LoVo (cell line): ENCODE data around the gene MMP28.

Source experiments
- DNase-seq: peaks from one replicate; pipeline ENCODE4 v3.0.0-alpha.2; 2016; ENCODE audit warnings: low spot score

Gene MMP28

DNA sequence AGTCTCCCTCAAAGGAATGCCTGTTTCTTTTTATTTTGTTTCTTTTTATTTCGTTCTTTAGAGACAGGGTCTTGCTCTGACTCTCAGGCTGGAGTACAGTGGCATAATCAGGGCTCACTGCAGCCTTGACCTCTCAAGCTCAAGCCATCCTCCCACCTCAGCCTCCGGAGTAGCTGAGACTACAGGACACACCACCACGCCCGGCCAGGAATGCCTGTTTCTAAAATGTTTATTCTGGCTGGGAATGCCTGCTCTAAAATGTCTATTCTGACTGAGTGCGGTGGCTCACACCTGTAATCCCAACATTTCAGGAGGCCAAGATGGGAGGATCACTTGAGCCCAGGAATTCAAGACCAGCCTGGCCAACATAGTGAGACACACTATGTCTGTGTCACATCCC lies 2.5 kb upstream of the MMP28 start:
- DNase-seq, result no peak

DNA sequence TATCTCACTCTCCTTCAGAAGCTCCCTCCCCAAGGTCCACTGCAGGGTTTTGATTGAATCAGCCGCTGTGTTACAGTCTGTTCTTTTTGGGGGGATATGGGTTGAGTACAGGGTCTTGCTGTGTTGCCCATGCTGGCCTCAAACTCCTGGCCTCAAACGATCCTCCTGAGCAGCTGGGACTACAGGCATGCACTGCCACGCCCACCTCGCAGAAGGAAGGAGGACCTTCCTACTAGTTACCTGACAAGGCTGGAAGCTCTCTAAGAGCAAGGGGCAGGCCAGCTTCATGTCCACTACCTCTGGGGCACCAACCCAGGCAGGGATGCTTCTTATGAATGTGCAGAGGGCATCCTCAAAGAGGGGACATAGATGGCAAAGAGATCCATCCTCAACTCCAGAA lies 1.9 kb upstream of the MMP28 start:
- no peak for DNase-seq

DNA sequence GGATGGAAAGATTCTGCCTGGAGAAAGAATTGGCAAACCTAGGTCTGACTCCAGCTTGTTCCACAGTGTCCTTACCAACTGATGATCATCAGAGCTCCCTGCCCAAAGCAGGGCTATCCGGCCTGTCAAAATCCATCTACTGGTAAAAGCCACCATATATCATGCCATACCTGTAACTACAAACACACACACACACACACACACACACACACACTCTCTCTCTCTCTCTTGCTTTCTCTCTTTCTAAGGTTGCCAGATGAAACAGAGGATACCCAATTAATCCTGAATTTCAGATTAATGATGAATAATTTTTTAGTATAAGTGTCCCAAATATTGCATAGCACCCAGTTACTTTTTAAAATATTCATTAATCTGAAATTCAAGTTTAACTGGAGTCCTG lies 1.5 kb upstream of the MMP28 start:
- DNase-seq, result no peak

DNA sequence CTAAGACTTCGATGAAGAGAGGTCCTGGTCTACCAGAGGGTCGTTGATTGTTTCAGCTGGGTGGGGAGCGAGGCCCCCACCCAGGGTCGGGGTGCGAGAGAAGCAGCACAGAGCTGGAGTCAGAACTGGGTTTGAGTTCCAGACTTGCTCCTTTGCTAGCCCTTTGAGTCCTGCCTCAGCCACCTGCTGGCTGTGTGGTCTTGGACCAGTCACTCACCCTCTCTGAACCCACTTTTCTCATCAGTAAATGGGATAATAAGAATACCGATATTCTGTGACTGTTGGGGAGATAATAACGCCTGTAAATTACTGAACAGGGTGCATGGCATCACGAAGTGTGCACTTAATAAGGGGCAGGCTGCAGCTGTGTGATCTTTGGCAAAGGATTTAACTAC lies 427 bp upstream of the MMP28 start:
- no peak for DNase-seq

DNA sequence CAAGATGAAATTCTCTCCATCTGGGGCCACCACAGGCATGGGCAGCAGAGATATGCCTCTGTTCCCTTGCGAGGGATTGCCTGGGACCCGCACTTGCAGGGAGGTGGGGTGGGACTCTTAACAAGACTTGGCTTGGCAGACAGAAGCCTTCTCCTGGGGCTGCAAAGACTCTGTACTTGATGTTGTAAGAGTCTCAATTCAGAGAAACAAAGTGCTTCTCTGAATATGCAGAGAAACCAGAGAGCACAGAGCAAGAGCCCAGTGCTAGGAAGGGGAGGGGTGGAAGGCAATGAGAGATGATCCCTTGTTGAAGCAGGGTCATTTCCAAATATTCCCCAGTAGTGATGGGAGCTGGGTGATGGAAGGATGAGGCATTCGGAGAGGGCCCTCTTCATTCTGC lies 2.2 kb downstream of the MMP28 start:
- no peak for DNase-seq

DNA sequence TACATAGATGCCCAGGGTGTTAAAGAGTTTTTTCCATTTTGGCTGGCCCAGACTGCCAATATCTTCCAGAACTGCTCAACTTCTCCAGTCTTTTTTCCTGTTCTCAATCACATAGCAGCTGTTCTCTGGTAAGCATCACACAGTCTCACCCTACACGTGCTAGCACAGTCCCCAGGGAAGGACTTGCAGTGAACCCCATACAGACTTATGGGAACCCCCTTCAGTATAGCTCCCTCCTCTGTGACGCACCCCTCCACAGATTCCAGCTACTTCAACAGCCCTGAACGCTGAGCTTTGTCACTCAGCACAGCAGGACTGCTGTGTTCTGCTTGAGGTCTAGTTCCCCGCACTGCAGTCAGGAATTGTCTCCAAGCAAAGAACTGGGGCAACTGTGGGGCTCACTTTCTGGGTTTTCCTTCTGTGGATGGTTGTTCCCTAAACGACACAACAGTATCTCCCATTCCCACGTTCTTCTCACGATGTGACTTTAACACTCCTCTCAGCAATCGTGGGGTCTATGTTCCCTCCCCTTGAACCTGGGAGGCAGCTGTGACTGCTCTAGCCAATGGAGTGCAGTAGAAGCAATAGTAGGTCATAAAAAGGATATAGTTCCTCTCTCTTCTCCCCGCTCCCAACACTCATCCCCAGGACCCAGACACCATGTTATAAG lies 3.6 kb downstream of the MMP28 start:
- DNase-seq, result no peak

DNA sequence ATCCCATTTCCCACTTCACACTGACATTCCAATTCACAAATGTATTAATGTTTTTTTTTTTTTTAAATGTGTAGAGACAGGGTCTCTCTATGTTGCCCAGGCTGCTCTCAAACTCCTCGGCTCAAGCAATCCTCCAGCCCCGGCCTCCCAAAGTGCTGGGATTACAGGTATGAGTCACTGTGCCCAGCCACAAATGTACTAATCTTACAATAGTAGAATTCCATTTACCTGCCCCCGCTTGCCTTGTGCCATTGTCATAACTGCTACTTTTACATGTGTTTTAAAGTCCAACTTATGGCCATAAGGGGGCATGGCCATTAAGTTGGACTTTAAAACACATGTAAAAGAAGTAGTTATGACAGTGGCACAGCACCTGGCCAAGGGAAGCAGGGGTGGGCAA lies 4.6 kb downstream of the MMP28 start:
- DNase-seq, result no peak

DNA sequence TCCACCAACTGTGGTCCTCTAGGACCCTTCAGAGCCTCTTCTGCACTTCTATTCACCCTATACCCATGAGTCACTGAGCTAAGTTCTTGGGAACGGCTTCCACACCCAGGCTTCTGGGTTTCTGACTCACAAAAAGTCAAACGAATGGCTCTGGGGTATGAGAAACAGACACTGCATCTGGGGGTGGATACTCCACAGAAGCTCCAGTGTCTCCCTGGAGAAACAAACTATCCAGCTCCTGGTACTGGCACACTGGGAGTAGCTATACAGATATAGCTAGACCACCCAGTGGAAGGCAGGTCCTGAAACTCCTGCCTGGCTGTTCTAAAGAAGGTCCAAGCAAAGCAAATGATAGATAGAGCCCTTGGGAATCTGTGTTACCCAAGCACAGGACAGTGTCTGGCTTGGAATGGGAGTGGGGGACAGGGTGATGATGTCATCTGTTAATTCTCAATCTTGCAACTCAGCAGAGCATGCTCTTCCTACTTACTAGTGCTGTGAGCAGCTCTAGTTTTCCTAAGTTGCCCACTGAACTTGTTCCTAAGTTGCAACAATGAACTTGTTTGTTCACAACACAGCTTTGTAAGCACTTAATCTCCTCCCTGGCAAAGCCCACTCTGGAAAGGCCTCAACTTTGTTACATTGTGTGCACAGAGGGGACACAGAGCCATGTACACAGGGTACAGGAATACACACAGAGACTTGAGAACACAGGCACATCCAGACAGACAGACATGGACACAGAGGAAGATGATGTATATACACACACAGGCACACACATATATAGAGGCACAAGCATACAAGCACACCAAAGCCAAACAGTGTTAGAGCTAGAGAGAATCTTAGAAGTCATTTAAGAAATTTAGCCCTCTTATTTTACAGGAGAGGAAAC lies 6.7 kb downstream of the MMP28 start:
- peak; percentile 71 for DNase-seq

DNA sequence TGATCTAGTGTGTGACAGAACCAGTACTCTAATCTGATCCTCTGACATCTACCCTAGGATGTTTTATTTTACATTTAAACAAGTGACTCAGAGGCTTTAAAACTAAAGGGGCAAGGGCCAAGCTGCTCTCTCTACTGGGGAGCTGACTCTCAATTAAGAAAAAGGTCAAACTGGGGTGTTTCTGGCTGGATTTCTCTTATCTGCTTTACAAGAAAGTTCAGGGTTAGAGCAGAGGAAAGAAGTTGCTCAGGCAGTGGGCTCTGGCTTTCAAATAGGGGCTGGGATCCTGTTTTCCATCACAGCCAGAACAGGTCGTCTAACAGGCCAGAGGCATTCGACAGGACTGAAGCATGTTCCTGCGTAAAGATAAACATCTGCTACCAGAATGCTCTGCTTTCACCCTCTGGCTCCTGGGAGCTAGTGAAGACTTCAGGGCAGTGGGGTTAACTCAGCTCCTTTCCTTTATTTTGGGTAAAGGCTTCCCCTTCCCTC lies 8.5 kb downstream of the MMP28 start:
- no peak for DNase-seq

DNA sequence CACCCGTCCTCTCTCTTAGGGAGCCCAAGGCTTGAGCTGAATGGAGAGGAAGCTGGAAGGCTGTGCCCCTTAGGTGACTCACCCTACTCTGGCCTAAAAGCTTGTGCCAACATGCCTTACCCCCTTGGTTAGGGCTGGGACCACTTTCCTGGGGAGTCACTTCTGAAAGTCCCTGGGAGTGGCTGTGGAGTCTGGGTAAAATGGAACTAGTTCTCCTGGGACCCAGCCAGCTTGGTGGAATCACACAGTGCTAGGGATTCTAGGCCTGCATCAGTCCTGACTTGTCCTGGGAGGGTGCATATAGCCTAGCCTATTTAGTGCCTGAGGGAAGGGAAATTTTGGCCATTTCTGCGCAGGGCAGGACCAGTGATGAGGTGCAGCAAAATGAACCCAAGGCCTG lies 10.5 kb downstream of the MMP28 start:
- no peak for DNase-seq

DNA sequence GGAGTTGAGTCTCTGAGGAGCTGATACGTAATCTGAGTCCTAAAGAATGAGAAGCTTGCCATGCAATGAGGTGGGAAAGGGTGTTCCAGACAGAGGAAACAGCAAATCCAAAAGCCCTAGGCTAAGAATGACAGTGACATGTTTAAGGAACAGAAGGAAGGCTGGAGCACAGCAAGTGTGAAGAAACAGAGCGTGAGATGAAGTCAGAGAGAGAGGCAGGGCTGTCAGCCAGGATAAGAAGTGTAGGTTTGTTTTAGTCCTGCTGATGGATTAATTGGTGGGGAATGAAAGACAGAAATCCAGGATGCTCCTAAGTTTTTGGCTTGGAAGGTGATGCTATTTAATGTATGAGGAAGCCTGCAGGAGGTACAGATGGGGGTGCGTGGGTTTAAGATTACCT lies 14.5 kb downstream of the MMP28 start:
- no peak for DNase-seq

DNA sequence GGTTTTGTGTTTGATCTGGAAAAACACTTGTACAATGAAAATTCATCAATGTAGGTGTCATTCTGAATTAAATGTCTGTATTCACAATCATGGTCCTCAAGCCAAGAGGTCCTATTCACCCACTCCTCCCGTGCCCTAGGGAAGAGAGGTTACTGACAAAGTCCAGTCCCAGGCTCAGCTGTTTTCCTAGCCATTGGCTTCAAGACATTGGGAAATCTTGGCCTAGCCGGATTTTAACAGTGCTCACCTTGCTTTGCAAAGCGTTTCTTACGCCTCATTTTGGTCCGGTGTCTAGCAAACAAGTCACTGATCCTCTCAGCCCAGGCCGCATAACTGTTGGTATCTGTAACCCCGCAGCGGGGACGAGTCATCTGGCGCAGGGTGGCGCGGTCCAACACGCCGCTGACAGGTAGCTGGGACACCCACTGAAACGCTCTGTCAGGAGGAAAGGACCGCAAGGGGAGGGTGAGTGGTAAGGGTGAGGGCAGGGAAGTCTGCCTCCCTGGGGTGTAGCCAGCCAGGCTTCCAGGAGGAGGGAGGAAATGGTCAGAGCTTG lies 16.7 kb downstream of the MMP28 start:
- DNase-seq, result no peak

DNA sequence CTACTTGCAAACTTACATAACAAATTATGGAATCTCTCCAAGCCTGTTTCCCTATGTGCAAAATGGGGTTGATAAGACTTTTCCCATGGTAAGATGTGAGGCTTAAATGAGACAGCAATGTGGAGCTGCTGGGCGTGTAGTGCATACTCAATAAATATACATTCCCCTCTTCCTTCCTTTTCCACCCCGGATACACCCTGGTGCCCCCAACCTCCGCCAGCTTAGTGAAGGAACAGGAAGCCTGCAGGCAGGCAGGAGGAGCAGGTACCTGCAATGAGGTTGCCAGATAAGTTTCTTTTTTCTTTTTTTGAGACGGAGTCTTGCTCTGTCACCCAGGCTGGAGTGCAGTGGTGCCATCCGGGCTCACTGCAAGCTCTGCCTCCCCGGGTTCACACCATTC lies 19.9 kb downstream of the MMP28 start:
- DNase-seq, result no peak

DNA sequence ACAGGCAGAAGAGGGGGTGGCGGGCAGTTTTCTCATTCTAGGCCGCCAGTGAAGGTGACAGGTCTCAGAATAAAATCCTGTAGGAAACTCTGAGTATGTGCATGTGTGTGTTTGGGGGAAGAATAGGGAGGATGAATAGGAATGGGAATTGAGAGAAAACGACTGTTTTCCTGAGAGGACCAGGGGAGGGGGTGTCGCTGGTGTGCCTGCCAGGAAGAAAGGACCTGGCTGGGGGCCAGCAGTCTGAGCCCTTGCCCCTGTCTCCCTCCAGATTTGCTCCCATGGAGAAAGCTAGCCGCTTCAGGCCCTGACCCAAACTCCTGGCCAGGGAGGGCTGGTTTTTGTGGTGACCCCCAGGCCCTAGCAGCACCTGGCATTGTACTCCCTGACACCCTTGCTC lies 20.4 kb downstream of the MMP28 start:
- no peak for DNase-seq

DNA sequence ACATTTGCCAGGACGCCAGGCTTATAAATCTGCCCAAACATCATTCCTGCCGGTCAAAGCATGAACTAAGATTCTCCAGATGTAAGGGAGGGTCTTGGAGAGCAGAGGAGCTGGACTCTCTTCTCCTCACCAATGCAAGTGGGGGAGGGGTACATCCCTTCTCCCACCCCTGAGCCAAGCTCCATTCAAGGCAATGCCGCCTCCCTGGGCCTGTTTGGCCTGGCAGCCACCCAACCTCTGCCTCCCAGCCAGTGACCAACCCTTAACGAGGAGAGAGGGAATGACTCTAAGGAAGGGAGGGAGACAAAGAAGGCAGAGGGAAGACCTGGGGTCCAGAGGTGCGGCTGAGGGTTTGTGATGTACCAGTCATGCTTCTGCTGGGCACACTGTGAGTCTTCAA lies 20.9 kb downstream of the MMP28 start:
- no peak for DNase-seq

DNA sequence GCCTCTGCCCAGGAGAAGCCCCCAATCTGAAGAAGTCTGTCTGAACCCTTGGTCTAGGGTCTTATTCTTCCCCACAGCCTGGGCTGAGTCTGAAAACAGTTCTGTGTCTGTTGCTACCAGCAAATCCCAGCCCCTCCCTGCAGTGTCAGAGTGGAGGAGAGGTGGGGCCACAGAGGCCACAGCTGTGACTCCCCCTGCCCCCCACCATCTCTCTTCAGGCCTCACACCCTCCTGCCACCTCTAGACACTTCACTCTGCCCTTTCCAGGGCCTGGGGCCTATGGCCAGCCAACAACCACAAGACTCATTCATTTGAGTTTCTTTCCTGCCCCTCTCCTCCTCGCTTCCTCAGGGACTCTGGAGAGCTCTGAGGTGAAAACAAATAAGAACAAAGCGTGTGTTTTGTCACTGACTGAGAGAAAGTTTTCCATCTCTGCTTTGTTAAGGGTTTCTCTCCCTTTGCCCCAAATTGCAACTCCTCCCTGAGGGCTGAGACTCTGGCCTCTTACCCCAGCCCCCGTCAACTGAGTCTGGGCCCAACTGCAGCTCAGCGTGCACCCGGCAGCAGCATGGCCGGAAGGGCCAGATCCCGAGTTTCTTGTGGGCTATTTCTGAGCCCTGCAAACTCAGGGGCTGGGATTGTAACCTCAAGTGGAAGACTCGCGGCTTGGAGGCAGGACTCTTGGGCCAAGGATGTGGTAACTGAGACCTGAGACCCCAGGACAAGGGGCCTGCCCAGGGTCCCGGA lies 21.6 kb downstream of the MMP28 start:
- no peak for DNase-seq

DNA sequence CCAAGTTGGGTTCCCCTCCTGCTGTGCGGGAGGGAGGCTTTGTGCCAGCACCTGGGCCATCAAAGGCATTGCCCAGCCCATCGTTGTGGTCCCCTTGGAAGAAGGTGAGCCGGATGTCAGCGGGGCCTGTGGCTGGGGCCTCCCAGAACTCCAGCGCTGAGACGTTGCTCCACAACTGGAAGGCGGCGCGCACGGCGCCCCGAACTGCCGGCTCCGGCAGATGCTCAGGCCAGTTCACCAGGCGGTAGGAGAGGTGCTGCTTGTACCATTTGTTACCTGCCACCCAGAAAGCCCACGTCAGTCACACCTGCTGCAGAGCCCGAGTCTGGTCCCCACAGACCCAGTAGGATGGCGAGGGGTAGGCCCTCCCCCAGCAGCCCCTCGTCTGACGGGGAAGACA lies 22.3 kb downstream of the MMP28 start:
- DNase-seq, result no peak

DNA sequence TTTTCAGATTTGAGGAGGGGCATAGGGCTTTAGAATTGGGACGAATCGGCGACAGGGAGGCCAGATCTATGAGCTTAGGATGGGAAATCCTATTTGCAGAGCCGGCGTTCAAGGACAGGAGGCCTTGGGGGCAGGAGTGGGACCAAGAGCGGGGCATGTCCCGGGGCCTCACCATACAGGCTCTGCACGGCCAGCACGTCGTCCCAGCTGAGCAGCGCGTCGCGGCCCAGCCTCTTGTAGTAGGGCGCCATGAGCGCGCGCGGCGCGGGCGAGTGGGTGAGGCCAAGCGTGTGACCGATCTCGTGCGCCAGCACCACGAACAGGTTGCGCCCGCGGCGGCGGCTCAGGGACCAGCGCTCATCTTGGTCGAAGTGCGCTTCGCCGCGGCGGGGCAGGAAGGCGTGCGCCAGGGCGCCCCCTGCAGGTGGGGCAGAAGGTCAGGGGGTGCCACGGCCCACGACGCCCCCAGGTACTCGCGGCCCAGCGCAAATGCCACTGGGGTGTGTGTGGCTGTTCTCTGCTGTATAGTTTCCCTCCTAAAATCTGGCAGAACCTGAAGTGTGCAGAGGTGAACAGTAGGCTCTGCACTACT lies 25.4 kb downstream of the MMP28 start:
- DNase-seq, result no peak

DNA sequence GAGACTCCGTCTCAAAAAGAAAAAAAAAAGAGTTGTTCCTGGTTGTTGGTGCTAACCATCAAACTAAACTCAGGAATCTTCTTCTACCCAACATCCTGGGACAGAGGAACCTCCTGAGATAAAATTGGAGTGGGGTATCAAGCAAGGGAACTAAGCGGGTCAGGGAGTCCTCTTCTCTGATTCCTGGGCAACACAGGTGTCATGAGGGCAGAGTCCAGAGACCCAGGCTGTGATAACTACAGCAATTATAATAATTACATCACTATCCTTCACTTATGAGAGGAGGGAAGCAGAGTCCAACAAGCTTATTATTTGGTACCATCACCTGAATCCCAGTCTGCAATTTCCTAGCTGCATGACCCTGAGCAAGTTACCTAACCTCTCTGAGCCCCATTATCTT lies 26.6 kb downstream of the MMP28 start:
- DNase-seq, result no peak

DNA sequence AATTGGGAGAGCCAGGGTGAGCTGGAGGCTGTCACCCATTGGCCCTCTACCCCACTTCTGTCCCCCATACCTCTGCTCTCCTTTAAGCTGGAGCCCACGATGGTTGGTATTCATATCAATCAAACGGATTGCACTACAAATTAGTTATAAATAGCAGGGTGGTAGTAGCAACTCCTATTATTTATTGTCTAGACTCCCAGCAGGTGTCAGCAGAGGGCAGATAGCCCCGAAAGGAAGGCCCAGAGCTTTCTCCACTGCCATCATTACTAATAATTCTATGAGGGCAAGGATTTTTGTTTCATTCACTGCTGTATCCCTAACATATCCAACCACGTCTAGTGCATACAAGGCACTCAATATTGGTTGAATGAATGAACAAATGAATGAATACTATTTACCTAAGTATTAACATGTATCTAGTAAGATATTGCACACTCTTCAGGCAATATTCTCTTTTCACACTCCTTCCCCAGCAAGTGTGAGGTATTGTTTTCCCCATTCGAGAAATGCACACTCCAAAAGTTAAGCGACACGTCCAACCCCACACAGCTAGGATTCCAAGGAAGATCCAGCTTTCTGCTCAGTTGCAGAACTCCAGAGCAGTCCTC lies 28.4 kb downstream of the MMP28 start:
- peak; percentile 24 for DNase-seq

DNA sequence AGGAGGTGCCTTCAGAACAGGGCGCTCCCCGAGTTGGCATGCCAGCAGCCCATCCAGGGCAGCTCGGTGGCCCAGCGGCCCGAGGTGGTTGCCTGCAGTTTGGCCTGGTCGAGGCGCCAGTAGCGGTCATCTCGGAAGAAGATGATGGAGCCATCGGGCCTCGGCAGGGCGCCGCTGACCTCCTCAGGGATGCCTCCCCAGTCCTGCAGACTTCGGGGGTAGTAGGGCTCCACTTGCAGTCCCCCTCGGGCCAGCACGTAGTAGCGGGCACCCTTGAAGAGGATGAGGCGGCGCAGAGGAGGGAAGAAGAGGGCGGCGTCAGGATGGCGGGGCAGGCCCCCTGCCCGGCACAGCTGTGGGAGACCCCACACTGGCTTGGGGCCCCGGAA lies 29.0 kb downstream of the MMP28 start:
- no peak for DNase-seq
